PFSK-1 (cell line): Measurements from ENCODE around the gene ZBTB43.

ENCODE experiments used
- FOXP2 ChIP-seq: optimal IDR thresholded peaks from 2 replicates; pipeline ENCODE3; 2011; ENCODE audit warnings: borderline replicate concordance, control low read depth, inconsistent platforms; ENCODE audit not compliant: insufficient read depth; ENCODE audit errors: extremely low read length, extremely low read depth
- POLR2AphosphoS5 ChIP-seq: IDR thresholded peaks from 2 replicates; pipeline ENCODE4 v1.6.1; 2012; ENCODE audit warnings: low read depth, mild to moderate bottlenecking, control low read depth, low read length, moderate library complexity
- SIN3A ChIP-seq: IDR thresholded peaks from 2 replicates; pipeline ENCODE4 v1.6.1; 2012; ENCODE audit warnings: mild to moderate bottlenecking, low read length, moderate library complexity, borderline replicate concordance; ENCODE audit not compliant: insufficient read depth
- TF ChIP-seq, protein P1 (sequence below), 2 experiments: IDR thresholded peaks; 2 replicates each; pipeline versions ENCODE4 v1.6.1 to v1.8.0; 2011 to 2012; ENCODE audit warnings: low read depth in 2 of 2, low read length in 2 of 2, control low read depth in 1 of 2, inconsistent platforms in 1 of 2, mild to moderate bottlenecking in 1 of 2, moderate library complexity in 1 of 2; ENCODE audit not compliant: insufficient read depth in 1 of 2

DNA sequence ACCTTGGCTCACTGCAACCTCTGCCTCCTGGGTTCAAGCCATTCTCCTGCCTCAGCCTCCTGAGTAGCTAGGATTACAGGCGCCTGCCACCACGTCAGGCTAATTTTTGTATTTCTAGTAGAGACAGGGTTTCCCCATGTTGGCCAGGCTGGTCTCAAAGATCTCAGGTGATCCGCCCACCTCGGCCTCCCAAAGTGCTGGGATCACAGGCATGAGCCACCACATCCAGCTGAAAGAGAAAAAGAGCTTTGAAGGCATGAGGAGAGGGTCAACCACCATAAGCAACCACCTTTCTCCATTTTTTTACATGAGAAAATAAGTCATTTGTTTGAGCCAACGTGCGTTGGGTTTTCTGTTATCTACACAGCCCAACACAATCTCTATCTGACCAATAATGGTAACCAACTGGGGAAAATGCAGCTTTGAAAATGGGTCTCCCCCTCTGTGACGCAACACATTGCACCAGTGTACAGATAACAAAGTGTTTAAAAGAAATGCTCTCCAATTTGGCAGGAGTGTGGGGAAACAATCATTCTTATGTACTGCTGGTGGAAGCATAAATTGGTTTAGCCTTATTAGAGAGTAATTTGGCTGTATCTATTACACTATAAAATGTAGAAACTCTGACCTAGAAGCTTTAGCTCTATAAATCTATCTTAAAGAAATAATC lies 45.8 kb upstream of the ZBTB43 start:
- TF ChIP-seq FOXP2, result no peak
- TF ChIP-seq POLR2AphosphoS5, result no peak
- TF ChIP-seq, protein P1, sequence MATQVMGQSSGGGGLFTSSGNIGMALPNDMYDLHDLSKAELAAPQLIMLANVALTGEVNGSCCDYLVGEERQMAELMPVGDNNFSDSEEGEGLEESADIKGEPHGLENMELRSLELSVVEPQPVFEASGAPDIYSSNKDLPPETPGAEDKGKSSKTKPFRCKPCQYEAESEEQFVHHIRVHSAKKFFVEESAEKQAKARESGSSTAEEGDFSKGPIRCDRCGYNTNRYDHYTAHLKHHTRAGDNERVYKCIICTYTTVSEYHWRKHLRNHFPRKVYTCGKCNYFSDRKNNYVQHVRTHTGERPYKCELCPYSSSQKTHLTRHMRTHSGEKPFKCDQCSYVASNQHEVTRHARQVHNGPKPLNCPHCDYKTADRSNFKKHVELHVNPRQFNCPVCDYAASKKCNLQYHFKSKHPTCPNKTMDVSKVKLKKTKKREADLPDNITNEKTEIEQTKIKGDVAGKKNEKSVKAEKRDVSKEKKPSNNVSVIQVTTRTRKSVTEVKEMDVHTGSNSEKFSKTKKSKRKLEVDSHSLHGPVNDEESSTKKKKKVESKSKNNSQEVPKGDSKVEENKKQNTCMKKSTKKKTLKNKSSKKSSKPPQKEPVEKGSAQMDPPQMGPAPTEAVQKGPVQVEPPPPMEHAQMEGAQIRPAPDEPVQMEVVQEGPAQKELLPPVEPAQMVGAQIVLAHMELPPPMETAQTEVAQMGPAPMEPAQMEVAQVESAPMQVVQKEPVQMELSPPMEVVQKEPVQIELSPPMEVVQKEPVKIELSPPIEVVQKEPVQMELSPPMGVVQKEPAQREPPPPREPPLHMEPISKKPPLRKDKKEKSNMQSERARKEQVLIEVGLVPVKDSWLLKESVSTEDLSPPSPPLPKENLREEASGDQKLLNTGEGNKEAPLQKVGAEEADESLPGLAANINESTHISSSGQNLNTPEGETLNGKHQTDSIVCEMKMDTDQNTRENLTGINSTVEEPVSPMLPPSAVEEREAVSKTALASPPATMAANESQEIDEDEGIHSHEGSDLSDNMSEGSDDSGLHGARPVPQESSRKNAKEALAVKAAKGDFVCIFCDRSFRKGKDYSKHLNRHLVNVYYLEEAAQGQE (IDR thresholded peaks at IDR 0.05; ENCODE audit: insufficient read depth in 1 of 2, low read depth in 2 of 2, low read length in 2 of 2), result no peak
- TF ChIP-seq SIN3A, result no peak
